GM12878 (cell line): Measurements from ENCODE around the gene MXI1. TPM values are rescaled to one million over a fixed set of nuclear protein-coding genes. Genes with fewer than 3 reads are reported as not detected.

Source experiments
- ATAC-seq: fragments of 200-7000 bp; cut with Tn5 transposase; 3 replicates; pipeline ENCODE4 v1.9.1; 2020; ENCODE audit warnings: mild to moderate bottlenecking, moderate library complexity
- BruUV-seq: library from RNA; stranded (reverse); fragments of 400-500 nt; replicated peaks from 2 replicates; lab custom pipeline; 2021; lab: Mats Ljungman, UMichigan
- CTCF ChIA-PET: fragments of 300-600 bp; sonication (Branson Sonifier 250); formaldehyde crosslinking; extraction: SDS; loops from one replicate; lab custom pipeline; 2021; ENCODE audit warnings: inconsistent platforms; lab: Yijun Ruan, JAX
- POLR2A ChIA-PET: fragments of 350-600 bp; formaldehyde crosslinking; extraction: SDS; loops from one replicate; lab custom pipeline; 2021; ENCODE audit warnings: inconsistent platforms; lab: Charles Lee
- RAD21 ChIA-PET: fragments of 300-600 bp; sonication (Branson Sonifier 250); formaldehyde crosslinking; loops from one replicate; lab custom pipeline; 2023; ENCODE audit warnings: antibody characterized with exemption; ENCODE audit not compliant: unreplicated experiment; lab: Charles Lee
- SMC1A ChIA-PET: fragments of 300-600 bp; sonication (Branson Sonifier 250); formaldehyde crosslinking; loops from one replicate; lab custom pipeline; 2023; ENCODE audit not compliant: unreplicated experiment, uncharacterized antibody; lab: Charles Lee
- DNase-seq: peaks from one replicate; pipeline ENCODE4 v3.0.0-alpha.2; 2011; ENCODE audit warnings: low read depth, low spot score
- FAIRE-seq: peaks from 3 replicates; lab custom pipeline; 2011; peaks lifted over from hg19 to GRCh38; lab: Jason Lieb, UNC
- H2AFZ ChIP-seq: 2 replicates; pipeline ENCODE4 v1.6.0; 2011; ENCODE audit warnings: low read depth, low read length, control low read depth; ENCODE audit not compliant: control insufficient read depth
- H3K27ac ChIP-seq: 2 replicates; pipeline ENCODE4 v1.5.1; 2011; ENCODE audit warnings: control low read depth; ENCODE audit not compliant: control insufficient read depth, insufficient read depth
- H3K27me3 ChIP-seq, 2 experiments: replicated peaks in 1 of 2; 2 replicates each; pipeline versions ENCODE4 v1.6.0 to v1.6.1; 2011; ENCODE audit warnings: low read length in 1 of 2; ENCODE audit not compliant: control insufficient read depth in 2 of 2, insufficient read depth in 2 of 2
- H3K36me3 ChIP-seq, 2 experiments: 2 replicates each; pipeline ENCODE4 v1.5.1; 2011; ENCODE audit warnings: low read length in 1 of 2; ENCODE audit not compliant: control insufficient read depth in 2 of 2, insufficient read depth in 2 of 2
- H3K4me1 ChIP-seq: 2 replicates; pipeline ENCODE4 v1.6.1; 2011; ENCODE audit warnings: mild to moderate bottlenecking, low read length, moderate library complexity, mixed read lengths; ENCODE audit not compliant: control insufficient read depth, insufficient read depth
- H3K4me2 ChIP-seq: 2 replicates; pipeline ENCODE4 v1.6.0; 2011; ENCODE audit warnings: control low read depth; ENCODE audit not compliant: control insufficient read depth, insufficient read depth
- H3K4me3 ChIP-seq: fragments of 200-600 bp; sonication (generic); 2 replicates; pipeline ENCODE4 v1.5.1; 2016
- H3K79me2 ChIP-seq: 2 replicates; pipeline ENCODE4 v1.6.0; 2011; ENCODE audit warnings: low read length; ENCODE audit not compliant: control insufficient read depth, insufficient read depth
- H3K9ac ChIP-seq: 2 replicates; pipeline ENCODE4 v1.8.0; 2011; ENCODE audit warnings: low read length, control low read depth, mixed read lengths; ENCODE audit not compliant: control insufficient read depth, insufficient read depth
- H3K9me3 ChIP-seq: replicated peaks from 3 replicates; pipeline ENCODE4 v1.5.1; 2011; ENCODE audit warnings: mild to moderate bottlenecking, low read length; ENCODE audit not compliant: control insufficient read depth, insufficient read depth
- H4K20me1 ChIP-seq: 2 replicates; pipeline ENCODE4 v1.6.0; 2011; ENCODE audit not compliant: control insufficient read depth, insufficient read depth
- CBFB ChIP-seq: IDR thresholded peaks from 2 replicates; pipeline ENCODE4 v1.6.1; 2016; ENCODE audit warnings: antibody characterized with exemption, low read depth
- EP300 ChIP-seq, 2 experiments: fragments of 150-350 bp in 1 of 2; IDR thresholded peaks; 2 replicates each; pipeline ENCODE4 v1.6.1; 2011 to 2012; ENCODE audit warnings: low read depth in 2 of 2, low read length in 2 of 2, borderline replicate concordance in 1 of 2, improper control_type of control experiment in 1 of 2, inconsistent platforms in 1 of 2; ENCODE audit not compliant: control insufficient read depth in 1 of 2
- MEF2A ChIP-seq: IDR thresholded peaks from 2 replicates; pipeline ENCODE4 v1.6.1; 2011; ENCODE audit warnings: low read depth, mild to moderate bottlenecking, low read length, moderate library complexity; ENCODE audit not compliant: insufficient read depth
- MXI1 ChIP-seq: fragments of 150-350 bp; IDR thresholded peaks from 2 replicates; pipeline ENCODE4 v1.6.1; 2011; ENCODE audit warnings: low read depth, mild to moderate bottlenecking, inconsistent platforms, low read length, improper control_type of control experiment
- NFXL1 ChIP-seq: fragments of 450-650 bp; IDR thresholded peaks from 2 replicates; pipeline ENCODE4 v1.6.1; 2017; ENCODE audit warnings: antibody characterized with exemption, mild to moderate bottlenecking, borderline replicate concordance
- POU2F2 ChIP-seq: IDR thresholded peaks from 3 replicates; pipeline ENCODE4 v1.6.1; 2011; ENCODE audit warnings: low read depth, mild to moderate bottlenecking, low read length, borderline replicate concordance
- RELA ChIP-seq: fragments of 450-650 bp; IDR thresholded peaks from 2 replicates; pipeline ENCODE4 v1.8.0; 2014; ENCODE audit warnings: borderline replicate concordance; ENCODE audit not compliant: partially characterized antibody
- TCF12 ChIP-seq: IDR thresholded peaks from 2 replicates; pipeline ENCODE4 v1.6.1; 2011; ENCODE audit warnings: low read depth, mild to moderate bottlenecking, low read length
- ZNF384 ChIP-seq: IDR thresholded peaks from 2 replicates; pipeline ENCODE4 v1.6.1; 2012; ENCODE audit warnings: low read depth, mild to moderate bottlenecking, low read length, improper control_type of control experiment, borderline replicate concordance
- WGBS: methylation state at CpG from one replicate; pipeline ENCODE4 v1.1.6; 2016; ENCODE audit warnings: low lambda C conversion rate; ENCODE audit not compliant: insufficient replicate concordance, insufficient coverage; ENCODE audit errors: missing lambda C conversion rate; 5-methylcytosine and 5-hydroxymethylcytosine counted together
- in situ Hi-C: fragments of 300-500 bp; cut with MboI; formaldehyde crosslinking; loops from 9 replicates; pipeline ENCODE4 v1.14.3; 2018; ENCODE audit warnings: mixed read lengths
- intact Hi-C: fragments of 100-400 bp; cut with micrococcal nuclease; formaldehyde crosslinking; loops from one replicate; pipeline ENCODE4 v1.14.2; 2022; ENCODE audit not compliant: unreplicated experiment
- polyA plus RNA-seq, 11 experiments: library from polyadenylated mRNA; depleted of rRNA in 4 of 11; unstranded in 6 of 11; stranded (reverse) in 5 of 11; fragments of >200 nt; fragmentation: Nextera tagmentation in 4 of 11; fragmentation: Illumina TruSeq in 1 of 11; extraction: Ambion mirVana in 4 of 11; extraction: Trizol in 1 of 11; gene quantifications; 1 replicate in 1 of 11; 2 replicates in 10 of 11; pipeline versions ENCODE4 v1.2.1 to v1.2.3, GENCODE V29; 2011 to 2016; ENCODE audit warnings: inconsistent platforms in 2 of 11, missing spikeins in 2 of 11, low read depth in 1 of 11
- total RNA-seq, 4 experiments: library from RNA; depleted of rRNA in 3 of 4; stranded (reverse); fragments of >200 nt in 3 of 4; fragmentation: Illumina TruSeq in 1 of 4; extraction: Trizol in 1 of 4; gene quantifications; 2 replicates each; pipeline versions ENCODE4 v1.2.1 to v1.2.3, GENCODE V29; 2013 to 2021
- TF ChIP-seq, protein P1 (sequence below): fragments of 450-650 bp; IDR thresholded peaks from 2 replicates; pipeline ENCODE4 v1.6.1; 2017; ENCODE audit warnings: low read depth, mild to moderate bottlenecking, moderate library complexity
- TF ChIP-seq, protein P2 (sequence below): IDR thresholded peaks from 2 replicates; pipeline ENCODE4 v1.6.1; 2012; ENCODE audit warnings: improper control_type of control experiment, low read depth, low read length; ENCODE audit not compliant: insufficient replicate concordance
- TF ChIP-seq, protein P3 (sequence below): fragments of 450-650 bp; formaldehyde crosslinking; IDR thresholded peaks from 2 replicates; pipeline ENCODE4 v1.5.0; 2022; ENCODE audit warnings: mild to moderate bottlenecking, missing genetic modification characterization

MXI1 gene
- total and polyA plus RNA-seq, 10 of the 15 experiments (the other 5 are each of a cell fraction or from before 2014, with no cell fraction given), result 0.23 to 8.0 (median 0.41) TPM

DNA sequence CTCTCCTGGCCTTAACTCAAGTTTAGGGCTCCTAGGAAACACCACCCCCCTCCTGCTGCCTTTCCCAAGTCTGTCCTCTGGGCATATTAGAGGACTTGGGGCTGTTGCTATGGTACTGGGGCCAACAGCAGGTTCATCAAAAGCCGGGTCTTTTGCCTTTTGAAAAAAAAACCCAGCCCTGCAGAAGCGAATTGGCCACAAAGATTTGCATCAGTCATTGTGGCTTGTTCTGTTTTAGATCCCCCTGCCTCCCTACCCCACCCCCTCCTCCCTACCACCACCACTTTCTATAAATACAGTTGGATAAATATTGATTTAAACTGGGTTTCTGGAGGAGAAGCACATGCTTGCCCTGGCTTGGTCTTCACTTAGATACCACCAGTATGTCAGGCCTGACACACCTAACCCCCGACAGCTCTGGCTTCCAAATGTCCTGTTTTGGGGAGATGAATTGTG lies 7.0 kb downstream of the MXI1 start:
- Histone ChIP-seq H3K4me1 (peaks cover 22% of the 10 kb centered on the region), H3K4me2 (peak overlapping the region; percentile 68)
- TF ChIP-seq POU2F2, result peak; percentile 52; the same call in 1 of the 3 replicates
- TF ChIP-seq, protein P1, sequence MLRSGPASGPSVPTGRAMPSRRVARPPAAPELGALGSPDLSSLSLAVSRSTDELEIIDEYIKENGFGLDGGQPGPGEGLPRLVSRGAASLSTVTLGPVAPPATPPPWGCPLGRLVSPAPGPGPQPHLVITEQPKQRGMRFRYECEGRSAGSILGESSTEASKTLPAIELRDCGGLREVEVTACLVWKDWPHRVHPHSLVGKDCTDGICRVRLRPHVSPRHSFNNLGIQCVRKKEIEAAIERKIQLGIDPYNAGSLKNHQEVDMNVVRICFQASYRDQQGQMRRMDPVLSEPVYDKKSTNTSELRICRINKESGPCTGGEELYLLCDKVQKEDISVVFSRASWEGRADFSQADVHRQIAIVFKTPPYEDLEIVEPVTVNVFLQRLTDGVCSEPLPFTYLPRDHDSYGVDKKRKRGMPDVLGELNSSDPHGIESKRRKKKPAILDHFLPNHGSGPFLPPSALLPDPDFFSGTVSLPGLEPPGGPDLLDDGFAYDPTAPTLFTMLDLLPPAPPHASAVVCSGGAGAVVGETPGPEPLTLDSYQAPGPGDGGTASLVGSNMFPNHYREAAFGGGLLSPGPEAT, result no peak
- TF ChIP-seq MEF2A, result 0 out of 2 replicates have a peak, but pooled peaks have one; percentile 41
- TF ChIP-seq RELA, result no peak
- TF ChIP-seq MXI1, result peak; percentile 15; the same call in 1 of the 2 replicates
- TF ChIP-seq, protein P2, sequence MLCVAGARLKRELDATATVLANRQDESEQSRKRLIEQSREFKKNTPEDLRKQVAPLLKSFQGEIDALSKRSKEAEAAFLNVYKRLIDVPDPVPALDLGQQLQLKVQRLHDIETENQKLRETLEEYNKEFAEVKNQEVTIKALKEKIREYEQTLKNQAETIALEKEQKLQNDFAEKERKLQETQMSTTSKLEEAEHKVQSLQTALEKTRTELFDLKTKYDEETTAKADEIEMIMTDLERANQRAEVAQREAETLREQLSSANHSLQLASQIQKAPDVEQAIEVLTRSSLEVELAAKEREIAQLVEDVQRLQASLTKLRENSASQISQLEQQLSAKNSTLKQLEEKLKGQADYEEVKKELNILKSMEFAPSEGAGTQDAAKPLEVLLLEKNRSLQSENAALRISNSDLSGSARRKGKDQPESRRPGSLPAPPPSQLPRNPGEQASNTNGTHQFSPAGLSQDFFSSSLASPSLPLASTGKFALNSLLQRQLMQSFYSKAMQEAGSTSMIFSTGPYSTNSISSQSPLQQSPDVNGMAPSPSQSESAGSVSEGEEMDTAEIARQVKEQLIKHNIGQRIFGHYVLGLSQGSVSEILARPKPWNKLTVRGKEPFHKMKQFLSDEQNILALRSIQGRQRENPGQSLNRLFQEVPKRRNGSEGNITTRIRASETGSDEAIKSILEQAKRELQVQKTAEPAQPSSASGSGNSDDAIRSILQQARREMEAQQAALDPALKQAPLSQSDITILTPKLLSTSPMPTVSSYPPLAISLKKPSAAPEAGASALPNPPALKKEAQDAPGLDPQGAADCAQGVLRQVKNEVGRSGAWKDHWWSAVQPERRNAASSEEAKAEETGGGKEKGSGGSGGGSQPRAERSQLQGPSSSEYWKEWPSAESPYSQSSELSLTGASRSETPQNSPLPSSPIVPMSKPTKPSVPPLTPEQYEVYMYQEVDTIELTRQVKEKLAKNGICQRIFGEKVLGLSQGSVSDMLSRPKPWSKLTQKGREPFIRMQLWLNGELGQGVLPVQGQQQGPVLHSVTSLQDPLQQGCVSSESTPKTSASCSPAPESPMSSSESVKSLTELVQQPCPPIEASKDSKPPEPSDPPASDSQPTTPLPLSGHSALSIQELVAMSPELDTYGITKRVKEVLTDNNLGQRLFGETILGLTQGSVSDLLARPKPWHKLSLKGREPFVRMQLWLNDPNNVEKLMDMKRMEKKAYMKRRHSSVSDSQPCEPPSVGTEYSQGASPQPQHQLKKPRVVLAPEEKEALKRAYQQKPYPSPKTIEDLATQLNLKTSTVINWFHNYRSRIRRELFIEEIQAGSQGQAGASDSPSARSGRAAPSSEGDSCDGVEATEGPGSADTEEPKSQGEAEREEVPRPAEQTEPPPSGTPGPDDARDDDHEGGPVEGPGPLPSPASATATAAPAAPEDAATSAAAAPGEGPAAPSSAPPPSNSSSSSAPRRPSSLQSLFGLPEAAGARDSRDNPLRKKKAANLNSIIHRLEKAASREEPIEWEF, result no peak
- TF ChIP-seq NFXL1, result no peak
- TF ChIP-seq EP300 (IDR thresholded peaks at IDR 0.05; ENCODE audit: borderline replicate concordance in 1 of 2, control insufficient read depth in 1 of 2, low read depth in 2 of 2, low read length in 2 of 2), result 0 out of 4 replicates have a peak, but pooled peaks of 1 of the 2 experiments have one; percentile 14
- TF ChIP-seq, protein P3, sequence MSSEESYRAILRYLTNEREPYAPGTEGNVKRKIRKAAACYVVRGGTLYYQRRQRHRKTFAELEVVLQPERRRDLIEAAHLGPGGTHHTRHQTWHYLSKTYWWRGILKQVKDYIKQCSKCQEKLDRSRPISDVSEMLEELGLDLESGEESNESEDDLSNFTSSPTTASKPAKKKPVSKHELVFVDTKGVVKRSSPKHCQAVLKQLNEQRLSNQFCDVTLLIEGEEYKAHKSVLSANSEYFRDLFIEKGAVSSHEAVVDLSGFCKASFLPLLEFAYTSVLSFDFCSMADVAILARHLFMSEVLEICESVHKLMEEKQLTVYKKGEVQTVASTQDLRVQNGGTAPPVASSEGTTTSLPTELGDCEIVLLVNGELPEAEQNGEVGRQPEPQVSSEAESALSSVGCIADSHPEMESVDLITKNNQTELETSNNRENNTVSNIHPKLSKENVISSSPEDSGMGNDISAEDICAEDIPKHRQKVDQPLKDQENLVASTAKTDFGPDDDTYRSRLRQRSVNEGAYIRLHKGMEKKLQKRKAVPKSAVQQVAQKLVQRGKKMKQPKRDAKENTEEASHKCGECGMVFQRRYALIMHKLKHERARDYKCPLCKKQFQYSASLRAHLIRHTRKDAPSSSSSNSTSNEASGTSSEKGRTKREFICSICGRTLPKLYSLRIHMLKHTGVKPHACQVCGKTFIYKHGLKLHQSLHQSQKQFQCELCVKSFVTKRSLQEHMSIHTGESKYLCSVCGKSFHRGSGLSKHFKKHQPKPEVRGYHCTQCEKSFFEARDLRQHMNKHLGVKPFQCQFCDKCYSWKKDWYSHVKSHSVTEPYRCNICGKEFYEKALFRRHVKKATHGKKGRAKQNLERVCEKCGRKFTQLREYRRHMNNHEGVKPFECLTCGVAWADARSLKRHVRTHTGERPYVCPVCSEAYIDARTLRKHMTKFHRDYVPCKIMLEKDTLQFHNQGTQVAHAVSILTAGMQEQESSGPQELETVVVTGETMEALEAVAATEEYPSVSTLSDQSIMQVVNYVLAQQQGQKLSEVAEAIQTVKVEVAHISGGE (CRISPR knock-in tag), result no peak
- no peak for TF ChIP-seq TCF12
- 0 out of 2 replicates have a peak, but pooled peaks have one; percentile 39 for TF ChIP-seq CBFB
- TF ChIP-seq ZNF384, result peak; percentile 75

More for the DNA sequence above, 7.0 kb downstream of the MXI1 start:
- ChIA-PET POLR2A (interaction anchor here (0.5 to 0.6 kb wide), 2 partner anchors 121 to 177 kb away, joined by 3 read pairs; no protein-coding TSS in a partner anchor), SMC1A (interaction anchor here (0.6 kb wide), 1 partner anchor 50 kb away, joined by 3 read pairs; no protein-coding TSS in a partner anchor), RAD21 (no interaction called here), CTCF (interaction anchor here (1.1 to 11.0 kb wide), 2 partner anchors 7 to 76 kb away, joined by 3 to 62 read pairs; no protein-coding TSS in a partner anchor)
- no peak overlapping the region for H3K4me3 ChIP-seq
- H3K9me3 ChIP-seq, result no peaks in the 10 kb centered on the region; the same call in 2 of the 3 replicates
- WGBS, result 0% methylated on average over 3 of the region's 3 CpGs
- no peaks in the 10 kb centered on the region; the same call in 1 of the 2 replicates for H3K79me2 ChIP-seq
- no peak overlapping the region for H3K27ac ChIP-seq
- H3K9ac ChIP-seq, result no peak overlapping the region
- H3K27me3 ChIP-seq, result peaks cover under 1 to 1% of the 10 kb centered on the region in 2 experiments; a peak in 3 of 4 replicates
- H3K36me3 ChIP-seq, result no peaks in the 10 kb centered on the region
- no peak overlapping the region for H2AFZ ChIP-seq
- intact Hi-C loops (loop anchor here (5.0 kb wide), 1 partner anchor 77 kb away; no protein-coding TSS in a partner anchor), in situ Hi-C loops (no loop called here)
- DNase-seq (no peak), FAIRE-seq (no peak), ATAC-seq (no peak)
- H4K20me1 ChIP-seq, result no peaks in the 10 kb centered on the region
- no TSS peak for BruUV-seq
